BE2C (cell line): ENCODE data around the gene VMO1.

Experiments
- DNase-seq: peaks from one replicate; pipeline ENCODE4 v3.0.0-alpha.2; 2020
- H3K27me3 ChIP-seq: fragments of 250-450 bp; sonication (Bioruptor Pico); 2 replicates; pipeline ENCODE4 v1.5.1; 2020; ENCODE audit warnings: mild to moderate bottlenecking
- H3K36me3 ChIP-seq: fragments of 250-450 bp; sonication (Bioruptor Pico); 2 replicates; pipeline ENCODE4 v1.5.1; 2020; ENCODE audit warnings: mild to moderate bottlenecking
- H3K4me1 ChIP-seq: fragments of 250-450 bp; sonication (Bioruptor Pico); 2 replicates; pipeline ENCODE4 v1.5.1; 2020
- H3K4me3 ChIP-seq: 2 replicates; pipeline ENCODE4 v1.5.1; 2011; ENCODE audit warnings: low read depth, low read length
- H3K9me3 ChIP-seq: fragments of 250-450 bp; sonication (Bioruptor Pico); 2 replicates; pipeline ENCODE4 v1.5.1; 2020
- TF ChIP-seq, protein P1 (sequence below): IDR thresholded peaks from 2 replicates; pipeline ENCODE4 v1.5.1; 2012; ENCODE audit warnings: mild to moderate bottlenecking, low read depth, low read length

Gene VMO1

DNA sequence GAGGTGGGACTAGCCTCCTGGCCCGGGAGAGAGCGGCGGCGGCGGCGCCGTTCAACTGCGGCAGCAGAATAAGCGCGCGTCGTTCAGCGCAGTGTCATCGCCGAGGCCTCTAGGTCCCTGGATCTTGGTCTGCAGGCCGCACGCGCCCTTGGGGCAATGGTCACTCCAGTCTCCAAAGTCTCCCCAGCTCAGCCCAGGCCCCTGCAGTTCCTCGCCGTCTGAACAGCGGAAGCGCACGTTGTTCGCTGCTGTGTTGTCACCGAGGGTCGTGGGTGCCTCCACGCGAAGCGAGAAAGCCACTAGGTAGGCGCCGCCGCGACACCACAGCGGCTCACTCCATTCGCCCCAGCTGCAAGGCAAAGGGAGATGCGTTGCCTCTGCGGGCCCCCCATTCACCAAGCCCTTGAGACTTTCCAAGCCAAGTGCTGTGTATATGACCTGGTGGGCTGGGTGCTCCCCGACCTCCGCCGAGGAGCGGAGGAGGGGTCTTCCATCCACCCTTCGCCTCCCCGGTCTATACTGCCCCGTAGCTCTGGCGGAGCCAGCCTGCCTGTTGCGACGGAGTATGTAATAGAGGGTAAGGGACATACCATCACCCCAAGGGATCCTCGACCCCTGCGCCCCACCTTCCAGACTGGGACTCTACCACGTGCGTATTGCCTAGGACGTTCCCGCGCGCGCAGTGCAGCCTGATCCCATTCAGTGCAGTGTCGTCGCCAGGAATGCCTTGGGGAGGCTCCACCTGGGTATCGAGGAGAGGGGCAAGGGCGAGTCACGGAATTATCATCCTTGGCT, 656 bp downstream of the VMO1 start:
- no peak overlapping the region for H3K4me3 ChIP-seq
- TF ChIP-seq, protein P1, sequence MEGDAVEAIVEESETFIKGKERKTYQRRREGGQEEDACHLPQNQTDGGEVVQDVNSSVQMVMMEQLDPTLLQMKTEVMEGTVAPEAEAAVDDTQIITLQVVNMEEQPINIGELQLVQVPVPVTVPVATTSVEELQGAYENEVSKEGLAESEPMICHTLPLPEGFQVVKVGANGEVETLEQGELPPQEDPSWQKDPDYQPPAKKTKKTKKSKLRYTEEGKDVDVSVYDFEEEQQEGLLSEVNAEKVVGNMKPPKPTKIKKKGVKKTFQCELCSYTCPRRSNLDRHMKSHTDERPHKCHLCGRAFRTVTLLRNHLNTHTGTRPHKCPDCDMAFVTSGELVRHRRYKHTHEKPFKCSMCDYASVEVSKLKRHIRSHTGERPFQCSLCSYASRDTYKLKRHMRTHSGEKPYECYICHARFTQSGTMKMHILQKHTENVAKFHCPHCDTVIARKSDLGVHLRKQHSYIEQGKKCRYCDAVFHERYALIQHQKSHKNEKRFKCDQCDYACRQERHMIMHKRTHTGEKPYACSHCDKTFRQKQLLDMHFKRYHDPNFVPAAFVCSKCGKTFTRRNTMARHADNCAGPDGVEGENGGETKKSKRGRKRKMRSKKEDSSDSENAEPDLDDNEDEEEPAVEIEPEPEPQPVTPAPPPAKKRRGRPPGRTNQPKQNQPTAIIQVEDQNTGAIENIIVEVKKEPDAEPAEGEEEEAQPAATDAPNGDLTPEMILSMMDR, result no peak
- peaks cover 50% of the 10 kb centered on the region for H3K27me3 ChIP-seq
- H3K36me3 ChIP-seq, result no peaks in the 10 kb centered on the region
- H3K4me1 ChIP-seq, result no peaks in the 10 kb centered on the region
- no peaks in the 10 kb centered on the region for H3K9me3 ChIP-seq
- no peak for DNase-seq

GRCh38 chr17:4782652-4783051, 3.5 kb downstream of the VMO1 start:
- TF ChIP-seq, protein P1, result no peak
- Histone ChIP-seq H3K9me3 (no peaks in the 10 kb centered on the region), H3K27me3 (peaks cover 59% of the 10 kb centered on the region), H3K4me1 (no peaks in the 10 kb centered on the region), H3K36me3 (no peaks in the 10 kb centered on the region), H3K4me3 (no peak overlapping the region)
- no peak for DNase-seq

DNA sequence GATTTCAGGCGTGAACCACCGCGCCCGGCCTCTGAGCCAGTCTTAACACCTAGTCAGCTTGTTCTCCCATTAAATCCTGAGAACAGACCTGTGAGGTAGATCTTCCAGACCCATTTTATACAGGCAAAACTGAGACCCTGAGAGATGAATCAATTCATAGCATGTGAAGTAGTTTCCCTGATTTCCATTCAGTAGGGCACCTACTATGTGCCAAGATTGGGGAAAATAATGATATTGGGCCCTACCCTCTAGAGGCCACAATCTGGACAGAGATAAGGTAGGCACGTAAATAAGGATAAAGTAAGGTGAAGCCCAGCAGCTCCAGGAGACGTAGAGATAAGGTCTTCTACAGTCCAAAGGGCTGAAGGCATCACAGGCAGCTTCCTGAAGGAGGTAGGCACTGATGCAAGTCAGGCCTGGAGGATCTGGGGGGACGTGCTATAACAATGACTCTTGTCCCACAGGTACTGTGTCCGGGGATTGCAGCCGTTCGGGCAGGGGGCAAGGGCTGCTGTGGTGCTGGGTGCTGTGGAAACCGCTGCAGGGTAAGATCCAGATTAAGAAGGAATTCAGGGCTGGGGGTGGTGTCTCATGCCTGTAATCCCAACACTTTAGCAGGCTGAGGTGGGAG, 5.7 kb downstream of the VMO1 start:
- DNase-seq, result no peak
- Histone ChIP-seq H3K36me3 (no peaks in the 10 kb centered on the region), H3K9me3 (no peaks in the 10 kb centered on the region), H3K4me1 (no peaks in the 10 kb centered on the region), H3K27me3 (peaks cover 45% of the 10 kb centered on the region), H3K4me3 (no peak overlapping the region)
- TF ChIP-seq, protein P1, result no peak

- Histone ChIP-seq H3K36me3 (no peaks in the 10 kb centered on the region), H3K27me3 (peaks cover 38% of the 10 kb centered on the region), H3K4me1 (no peaks in the 10 kb centered on the region), H3K4me3 (no peak overlapping the region), H3K9me3 (no peaks in the 10 kb centered on the region)
- TF ChIP-seq, protein P1, result no peak
- no peak for DNase-seq
Observed at GRCh38 chr17:4777969-4778760, 8.0 kb downstream of the VMO1 start.

DNA sequence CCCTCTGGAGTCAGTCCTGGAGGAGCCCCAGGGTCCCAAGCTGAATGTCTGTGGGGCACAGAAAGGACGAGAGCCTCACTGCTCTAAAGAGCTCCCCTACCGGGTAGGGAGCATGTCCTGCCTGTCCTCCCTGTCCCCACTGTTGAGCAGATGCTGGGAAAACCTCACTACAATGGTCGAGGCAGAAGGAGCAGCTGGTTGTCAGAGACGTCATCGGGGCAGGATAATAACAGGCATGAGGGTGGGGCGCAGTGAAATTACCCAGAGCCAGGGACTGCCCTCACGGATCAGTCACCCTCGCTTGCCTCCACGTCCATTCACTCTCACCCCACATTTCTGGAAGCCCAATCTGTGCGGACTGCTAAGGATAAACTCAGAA, 13.9 kb downstream of the VMO1 start:
- no peak overlapping the region for H3K4me3 ChIP-seq
- no peaks in the 10 kb centered on the region for H3K9me3 ChIP-seq
- H3K27me3 ChIP-seq, result peaks cover 34% of the 10 kb centered on the region
- DNase-seq, result no peak
- H3K36me3 ChIP-seq, result no peaks in the 10 kb centered on the region
- TF ChIP-seq, protein P1, result no peak
- no peaks in the 10 kb centered on the region for H3K4me1 ChIP-seq
